HEK293 (cell line): ENCODE results near the gene NAIF1.

Source experiments
- CTCF ChIA-PET: fragments of 350-600 bp; formaldehyde crosslinking; extraction: SDS; loops from one replicate; lab custom pipeline; 2021; ENCODE audit warnings: antibody characterized with exemption; lab: Yijun Ruan, JAX
- POLR2A ChIA-PET: fragments of 300-600 bp; formaldehyde crosslinking; extraction: SDS; loops from one replicate; lab custom pipeline; 2020; ENCODE audit warnings: antibody characterized with exemption, inconsistent platforms; lab: Yijun Ruan, JAX
- H3K27ac ChIP-seq: fragments of 200-500 bp; sonication (Bioruptor generic); 2 replicates; pipeline ENCODE4 v1.5.1; 2014; ENCODE audit warnings: low read depth, low read length, control low read depth, inconsistent platforms; ENCODE audit errors: extremely low read depth
- H3K36me3 ChIP-seq, 2 experiments: fragments of 200-500 bp in 1 of 2; sonication (Bioruptor generic) in 1 of 2; 1 replicate in 1 of 2; 2 replicates in 1 of 2; pipeline ENCODE4 v1.5.1; 2014 to 2017; ENCODE audit warnings: inconsistent platforms in 2 of 2, low read length in 2 of 2; ENCODE audit not compliant: control insufficient read depth in 2 of 2, insufficient read depth in 1 of 2
- H3K4me1 ChIP-seq: fragments of 200-500 bp; sonication (Bioruptor generic); 2 replicates; pipeline ENCODE4 v1.5.1; 2014; ENCODE audit warnings: mild to moderate bottlenecking, low read length, inconsistent platforms; ENCODE audit not compliant: control insufficient read depth, insufficient read depth
- H3K4me3 ChIP-seq: 2 replicates; pipeline ENCODE4 v1.5.1; 2011; ENCODE audit warnings: low read depth, mild to moderate bottlenecking, control low read depth, low read length, moderate library complexity
- H3K9me3 ChIP-seq: fragments of 200-500 bp; sonication (Bioruptor generic); 2 replicates; pipeline ENCODE4 v1.5.1; 2014; ENCODE audit warnings: low read depth, low read length, inconsistent platforms; ENCODE audit not compliant: control insufficient read depth, insufficient read depth
- BCL11A ChIP-seq: fragments of 450-650 bp; formaldehyde crosslinking; IDR thresholded peaks from 2 replicates; pipeline ENCODE4 v1.5.1; 2016; ENCODE audit warnings: low read depth, missing biosample characterization, missing genetic modification characterization
- IKZF3 ChIP-seq: fragments of 450-650 bp; IDR thresholded peaks from 2 replicates; pipeline ENCODE4 v1.5.0; 2018; ENCODE audit warnings: missing biosample characterization, mild to moderate bottlenecking, missing genetic modification characterization, moderate library complexity
- KLF8 ChIP-seq: fragments of 450-650 bp; formaldehyde crosslinking; IDR thresholded peaks from 2 replicates; pipeline ENCODE4 v1.5.1; 2016; ENCODE audit warnings: missing biosample characterization, missing genetic modification characterization
- TRIM28 ChIP-seq: IDR thresholded peaks from 2 replicates; pipeline ENCODE4 v1.6.1; 2011; ENCODE audit warnings: low read length, control low read depth, borderline replicate concordance
- ZNF114 ChIP-seq: fragments of 450-650 bp; formaldehyde crosslinking; IDR thresholded peaks from 2 replicates; pipeline ENCODE4 v1.5.0; 2017; ENCODE audit warnings: missing biosample characterization, missing genetic modification characterization
- ZNF433 ChIP-seq: fragments of 450-650 bp; formaldehyde crosslinking; IDR thresholded peaks from 2 replicates; pipeline ENCODE4 v1.5.1; 2016; ENCODE audit warnings: missing biosample characterization, missing genetic modification characterization, low read depth
- ZNF514 ChIP-seq: fragments of 450-650 bp; formaldehyde crosslinking; IDR thresholded peaks from 2 replicates; pipeline ENCODE4 v1.5.1; 2016; ENCODE audit warnings: missing biosample characterization, missing genetic modification characterization
- ZNF544 ChIP-seq: fragments of 450-650 bp; formaldehyde crosslinking; IDR thresholded peaks from 2 replicates; pipeline ENCODE4 v1.5.0; 2017; ENCODE audit warnings: missing biosample characterization, missing genetic modification characterization
- ZNF623 ChIP-seq: fragments of 450-650 bp; formaldehyde crosslinking; IDR thresholded peaks from 2 replicates; pipeline ENCODE4 v1.5.1; 2016; ENCODE audit warnings: missing biosample characterization, missing genetic modification characterization
- ZNF707 ChIP-seq: fragments of 450-650 bp; formaldehyde crosslinking; IDR thresholded peaks from 2 replicates; pipeline ENCODE4 v1.5.1; 2016; ENCODE audit warnings: missing biosample characterization, missing genetic modification characterization
- ZNF776 ChIP-seq: fragments of 450-650 bp; formaldehyde crosslinking; IDR thresholded peaks from 2 replicates; pipeline ENCODE4 v1.5.0; 2017; ENCODE audit warnings: missing biosample characterization, missing genetic modification characterization, borderline replicate concordance
- ZNF785 ChIP-seq: fragments of 450-650 bp; formaldehyde crosslinking; IDR thresholded peaks from 2 replicates; pipeline ENCODE4 v1.5.1; 2016; ENCODE audit warnings: missing biosample characterization, missing genetic modification characterization
- TF ChIP-seq, protein P1 (sequence below): fragments of 450-650 bp; formaldehyde crosslinking; IDR thresholded peaks from 2 replicates; pipeline ENCODE4 v1.5.1; 2017; ENCODE audit warnings: missing biosample characterization, missing genetic modification characterization
- TF ChIP-seq, protein P2 (sequence below): fragments of 450-650 bp; formaldehyde crosslinking; IDR thresholded peaks from 2 replicates; pipeline ENCODE4 v1.5.1; 2016; ENCODE audit warnings: missing biosample characterization, missing genetic modification characterization
- TF ChIP-seq, protein P3 (sequence below): fragments of 450-650 bp; formaldehyde crosslinking; IDR thresholded peaks from 2 replicates; pipeline ENCODE4 v1.5.1; 2016; ENCODE audit warnings: missing biosample characterization, missing genetic modification characterization
- TF ChIP-seq, protein P4 (sequence below): sonication (generic); formaldehyde crosslinking; IDR thresholded peaks from 2 replicates; pipeline ENCODE4 v1.8.1; 2022; ENCODE audit warnings: mild to moderate bottlenecking, moderate library complexity, missing genetic modification reagents
- TF ChIP-seq, protein P5 (sequence below): fragments of 450-650 bp; formaldehyde crosslinking; IDR thresholded peaks from 2 replicates; pipeline ENCODE4 v1.5.1; 2016; ENCODE audit warnings: missing biosample characterization, missing genetic modification characterization
- TF ChIP-seq, protein P6 (sequence below): fragments of 450-650 bp; formaldehyde crosslinking; IDR thresholded peaks from 2 replicates; pipeline ENCODE4 v1.5.1; 2016; ENCODE audit warnings: missing biosample characterization, missing genetic modification characterization, borderline replicate concordance

Gene NAIF1

DNA sequence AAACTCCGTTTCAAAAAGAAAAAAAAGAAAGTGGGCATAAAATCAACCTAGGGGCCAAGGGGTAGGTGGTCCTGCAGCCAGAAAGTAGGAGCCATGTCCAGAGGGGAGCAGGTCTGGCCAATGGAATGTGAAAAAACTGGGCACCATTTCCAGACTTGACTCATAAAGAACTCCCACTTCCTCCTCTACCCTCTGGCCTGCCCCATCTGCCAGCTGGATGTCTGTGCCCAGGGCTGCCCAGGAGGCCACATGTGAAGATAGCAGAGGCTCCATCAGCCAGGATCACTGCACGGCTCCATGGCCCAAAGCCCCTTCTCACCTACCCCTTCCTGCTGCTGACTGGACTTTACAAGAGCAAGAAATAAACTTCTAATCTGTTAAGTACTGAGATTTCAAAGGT is 44.2 kb downstream of the NAIF1 start (continued):
- TF ChIP-seq, protein P1, sequence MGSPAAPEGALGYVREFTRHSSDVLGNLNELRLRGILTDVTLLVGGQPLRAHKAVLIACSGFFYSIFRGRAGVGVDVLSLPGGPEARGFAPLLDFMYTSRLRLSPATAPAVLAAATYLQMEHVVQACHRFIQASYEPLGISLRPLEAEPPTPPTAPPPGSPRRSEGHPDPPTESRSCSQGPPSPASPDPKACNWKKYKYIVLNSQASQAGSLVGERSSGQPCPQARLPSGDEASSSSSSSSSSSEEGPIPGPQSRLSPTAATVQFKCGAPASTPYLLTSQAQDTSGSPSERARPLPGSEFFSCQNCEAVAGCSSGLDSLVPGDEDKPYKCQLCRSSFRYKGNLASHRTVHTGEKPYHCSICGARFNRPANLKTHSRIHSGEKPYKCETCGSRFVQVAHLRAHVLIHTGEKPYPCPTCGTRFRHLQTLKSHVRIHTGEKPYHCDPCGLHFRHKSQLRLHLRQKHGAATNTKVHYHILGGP: no peak
- TF ChIP-seq, protein P2, sequence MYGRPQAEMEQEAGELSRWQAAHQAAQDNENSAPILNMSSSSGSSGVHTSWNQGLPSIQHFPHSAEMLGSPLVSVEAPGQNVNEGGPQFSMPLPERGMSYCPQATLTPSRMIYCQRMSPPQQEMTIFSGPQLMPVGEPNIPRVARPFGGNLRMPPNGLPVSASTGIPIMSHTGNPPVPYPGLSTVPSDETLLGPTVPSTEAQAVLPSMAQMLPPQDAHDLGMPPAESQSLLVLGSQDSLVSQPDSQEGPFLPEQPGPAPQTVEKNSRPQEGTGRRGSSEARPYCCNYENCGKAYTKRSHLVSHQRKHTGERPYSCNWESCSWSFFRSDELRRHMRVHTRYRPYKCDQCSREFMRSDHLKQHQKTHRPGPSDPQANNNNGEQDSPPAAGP (tag by site-specific recombination): no peak

DNA sequence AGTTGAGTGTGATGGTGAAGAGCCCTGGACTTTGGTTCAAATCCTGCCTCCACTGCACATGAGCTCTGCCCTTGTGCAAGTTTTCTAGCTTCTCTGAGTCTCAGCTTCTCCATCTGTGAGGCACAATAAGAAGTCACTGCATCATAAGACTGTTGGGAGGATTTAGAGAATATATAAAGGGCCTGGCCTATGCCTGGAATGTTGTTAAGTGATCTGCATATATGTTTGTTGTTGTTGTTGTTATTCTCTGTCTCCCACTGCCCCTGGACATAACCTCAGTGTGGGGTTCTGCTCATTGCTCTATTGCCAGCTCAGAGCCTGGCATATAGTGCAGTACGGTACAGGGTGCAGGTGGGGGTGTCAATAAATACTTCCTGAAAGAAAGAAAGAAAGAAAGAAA is 46.0 kb downstream of the NAIF1 start:
- no peak overlapping the region for H3K4me3 ChIP-seq
- CTCF ChIA-PET: interaction anchor here (0.6 to 2.3 kb wide), 10 partner anchors 14 to 100 kb away, joined by 3 to 18 read pairs (median 3); no protein-coding TSS in a partner anchor
- POLR2A ChIA-PET: no interaction called here
- no peaks in the 10 kb centered on the region for H3K9me3 ChIP-seq
- TF ChIP-seq ZNF433 (tag by site-specific recombination) (no peak), BCL11A (no peak)
- no peak overlapping the region for H3K27ac ChIP-seq
- H3K36me3 ChIP-seq: no peaks in the 10 kb centered on the region
- no peaks in the 10 kb centered on the region; the same call in 1 of the 2 replicates for H3K4me1 ChIP-seq

DNA sequence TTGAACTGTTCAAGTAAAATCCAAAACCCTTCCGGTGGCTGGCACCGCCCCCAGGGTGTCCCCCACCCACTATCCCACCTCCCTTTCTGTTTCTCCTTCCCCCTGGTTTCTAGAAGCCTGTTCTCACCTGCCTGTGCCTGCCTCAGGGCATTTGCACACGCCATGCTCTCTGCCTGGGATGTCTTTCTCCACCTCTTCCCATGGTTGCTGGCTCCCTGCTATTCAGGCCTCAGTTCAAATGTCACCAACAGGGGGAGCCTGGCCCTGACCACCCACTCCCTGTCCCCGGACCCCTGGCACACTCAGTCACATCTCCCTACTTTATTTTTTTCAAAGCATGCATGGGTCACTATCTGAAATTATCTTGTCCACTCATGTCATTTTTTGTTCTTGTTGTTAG is 46.4 kb downstream of the NAIF1 start:
- Histone ChIP-seq H3K4me3 (no peak overlapping the region), H3K9me3 (no peaks in the 10 kb centered on the region), H3K4me1 (no peaks in the 10 kb centered on the region; the same call in 1 of the 2 replicates), H3K27ac (no peak overlapping the region), H3K36me3 (no peaks in the 10 kb centered on the region)
- POLR2A ChIA-PET: no interaction called here
- TF ChIP-seq ZNF623 (tag by site-specific recombination): peak; percentile 97
- TF ChIP-seq, protein P3, sequence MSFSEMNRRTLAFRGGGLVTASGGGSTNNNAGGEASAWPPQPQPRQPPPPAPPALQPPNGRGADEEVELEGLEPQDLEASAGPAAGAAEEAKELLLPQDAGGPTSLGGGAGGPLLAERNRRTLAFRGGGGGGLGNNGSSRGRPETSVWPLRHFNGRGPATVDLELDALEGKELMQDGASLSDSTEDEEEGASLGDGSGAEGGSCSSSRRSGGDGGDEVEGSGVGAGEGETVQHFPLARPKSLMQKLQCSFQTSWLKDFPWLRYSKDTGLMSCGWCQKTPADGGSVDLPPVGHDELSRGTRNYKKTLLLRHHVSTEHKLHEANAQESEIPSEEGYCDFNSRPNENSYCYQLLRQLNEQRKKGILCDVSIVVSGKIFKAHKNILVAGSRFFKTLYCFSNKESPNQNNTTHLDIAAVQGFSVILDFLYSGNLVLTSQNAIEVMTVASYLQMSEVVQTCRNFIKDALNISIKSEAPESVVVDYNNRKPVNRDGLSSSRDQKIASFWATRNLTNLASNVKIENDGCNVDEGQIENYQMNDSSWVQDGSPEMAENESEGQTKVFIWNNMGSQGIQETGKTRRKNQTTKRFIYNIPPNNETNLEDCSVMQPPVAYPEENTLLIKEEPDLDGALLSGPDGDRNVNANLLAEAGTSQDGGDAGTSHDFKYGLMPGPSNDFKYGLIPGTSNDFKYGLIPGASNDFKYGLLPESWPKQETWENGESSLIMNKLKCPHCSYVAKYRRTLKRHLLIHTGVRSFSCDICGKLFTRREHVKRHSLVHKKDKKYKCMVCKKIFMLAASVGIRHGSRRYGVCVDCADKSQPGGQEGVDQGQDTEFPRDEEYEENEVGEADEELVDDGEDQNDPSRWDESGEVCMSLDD (tag by site-specific recombination): no peak
- TF ChIP-seq, all 188 proteins: peak for 1
- CTCF ChIA-PET: interaction anchor here (0.7 to 2.3 kb wide), 11 partner anchors 9 to 98 kb away, joined by 3 to 18 read pairs (median 3); no protein-coding TSS in a partner anchor

DNA sequence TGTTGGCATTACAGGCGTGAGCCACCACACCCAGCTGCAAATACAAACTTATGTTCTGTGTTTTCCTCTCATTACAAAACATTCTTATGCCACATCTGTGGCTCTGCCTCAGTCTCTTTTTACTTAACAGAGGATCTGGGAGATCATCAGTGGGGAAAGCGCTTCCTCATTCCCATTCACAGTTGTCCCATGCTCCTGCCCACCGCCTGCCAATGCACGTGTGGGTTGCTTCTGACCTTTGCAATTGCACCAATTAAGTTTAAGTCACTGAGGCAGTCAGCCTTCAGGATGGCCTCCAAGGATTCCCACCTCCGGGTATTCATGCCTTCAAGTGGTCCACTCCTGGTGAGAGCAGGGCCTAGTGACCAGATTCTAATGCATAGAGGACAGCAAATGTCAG is 51.4 kb downstream of the NAIF1 start:
- no peak overlapping the region for H3K27ac ChIP-seq
- H3K9me3 ChIP-seq: no peaks in the 10 kb centered on the region
- no peak overlapping the region for H3K4me3 ChIP-seq
- ChIA-PET CTCF (interaction anchor here (2.7 kb wide), 1 partner anchor 19 kb away, joined by 11 read pairs; no protein-coding TSS in a partner anchor), POLR2A (no interaction called here)
- no peaks in the 10 kb centered on the region for H3K36me3 ChIP-seq
- H3K4me1 ChIP-seq: no peaks in the 10 kb centered on the region; the same call in 1 of the 2 replicates
- TF ChIP-seq IKZF3 (tag by site-specific recombination) (no peak), ZNF114 (tag by site-specific recombination) (no peak), ZNF776 (no peak), KLF8 (tag by site-specific recombination) (no peak), ZNF623 (tag by site-specific recombination) (no peak), ZNF707 (no peak), TRIM28 (no peak), ZNF514 (no peak), ZNF544 (no peak), ZNF785 (tag by site-specific recombination) (no peak)
- TF ChIP-seq, protein P4, sequence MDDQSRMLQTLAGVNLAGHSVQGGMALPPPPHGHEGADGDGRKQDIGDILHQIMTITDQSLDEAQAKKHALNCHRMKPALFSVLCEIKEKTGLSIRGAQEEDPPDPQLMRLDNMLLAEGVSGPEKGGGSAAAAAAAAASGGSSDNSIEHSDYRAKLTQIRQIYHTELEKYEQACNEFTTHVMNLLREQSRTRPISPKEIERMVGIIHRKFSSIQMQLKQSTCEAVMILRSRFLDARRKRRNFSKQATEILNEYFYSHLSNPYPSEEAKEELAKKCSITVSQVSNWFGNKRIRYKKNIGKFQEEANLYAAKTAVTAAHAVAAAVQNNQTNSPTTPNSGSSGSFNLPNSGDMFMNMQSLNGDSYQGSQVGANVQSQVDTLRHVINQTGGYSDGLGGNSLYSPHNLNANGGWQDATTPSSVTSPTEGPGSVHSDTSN (CRISPR knock-in tag): no peak
- TF ChIP-seq, protein P5, sequence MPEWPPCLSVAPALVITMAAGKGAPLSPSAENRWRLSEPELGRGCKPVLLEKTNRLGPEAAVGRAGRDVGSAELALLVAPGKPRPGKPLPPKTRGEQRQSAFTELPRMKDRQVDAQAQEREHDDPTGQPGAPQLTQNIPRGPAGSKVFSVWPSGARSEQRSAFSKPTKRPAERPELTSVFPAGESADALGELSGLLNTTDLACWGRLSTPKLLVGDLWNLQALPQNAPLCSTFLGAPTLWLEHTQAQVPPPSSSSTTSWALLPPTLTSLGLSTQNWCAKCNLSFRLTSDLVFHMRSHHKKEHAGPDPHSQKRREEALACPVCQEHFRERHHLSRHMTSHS (tag by site-specific recombination): no peak
- TF ChIP-seq, protein P6, sequence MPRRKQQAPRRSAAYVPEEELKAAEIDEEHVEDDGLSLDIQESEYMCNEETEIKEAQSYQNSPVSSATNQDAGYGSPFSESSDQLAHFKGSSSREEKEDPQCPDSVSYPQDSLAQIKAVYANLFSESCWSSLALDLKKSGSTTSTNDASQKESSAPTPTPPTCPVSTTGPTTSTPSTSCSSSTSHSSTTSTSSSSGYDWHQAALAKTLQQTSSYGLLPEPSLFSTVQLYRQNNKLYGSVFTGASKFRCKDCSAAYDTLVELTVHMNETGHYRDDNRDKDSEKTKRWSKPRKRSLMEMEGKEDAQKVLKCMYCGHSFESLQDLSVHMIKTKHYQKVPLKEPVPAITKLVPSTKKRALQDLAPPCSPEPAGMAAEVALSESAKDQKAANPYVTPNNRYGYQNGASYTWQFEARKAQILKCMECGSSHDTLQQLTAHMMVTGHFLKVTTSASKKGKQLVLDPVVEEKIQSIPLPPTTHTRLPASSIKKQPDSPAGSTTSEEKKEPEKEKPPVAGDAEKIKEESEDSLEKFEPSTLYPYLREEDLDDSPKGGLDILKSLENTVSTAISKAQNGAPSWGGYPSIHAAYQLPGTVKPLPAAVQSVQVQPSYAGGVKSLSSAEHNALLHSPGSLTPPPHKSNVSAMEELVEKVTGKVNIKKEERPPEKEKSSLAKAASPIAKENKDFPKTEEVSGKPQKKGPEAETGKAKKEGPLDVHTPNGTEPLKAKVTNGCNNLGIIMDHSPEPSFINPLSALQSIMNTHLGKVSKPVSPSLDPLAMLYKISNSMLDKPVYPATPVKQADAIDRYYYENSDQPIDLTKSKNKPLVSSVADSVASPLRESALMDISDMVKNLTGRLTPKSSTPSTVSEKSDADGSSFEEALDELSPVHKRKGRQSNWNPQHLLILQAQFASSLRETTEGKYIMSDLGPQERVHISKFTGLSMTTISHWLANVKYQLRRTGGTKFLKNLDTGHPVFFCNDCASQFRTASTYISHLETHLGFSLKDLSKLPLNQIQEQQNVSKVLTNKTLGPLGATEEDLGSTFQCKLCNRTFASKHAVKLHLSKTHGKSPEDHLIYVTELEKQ (tag by site-specific recombination): no peak
